WTC11 (cell line): ENCODE data around the gene PIGR.

Experiments
- CTCF ChIP-seq: fragments of 200-600 bp; IDR thresholded peaks from 2 replicates; pipeline ENCODE4 v1.8.0; 2022; ENCODE audit warnings: antibody characterized with exemption
- JUN ChIP-seq: sonication (generic); formaldehyde crosslinking; IDR thresholded peaks from 2 replicates; pipeline ENCODE4 v1.8.0; 2023; ENCODE audit warnings: mild to moderate bottlenecking, missing genetic modification reagents
- MLX ChIP-seq: sonication (generic); formaldehyde crosslinking; IDR thresholded peaks from 2 replicates; pipeline ENCODE4 v1.8.1; 2023; ENCODE audit warnings: mild to moderate bottlenecking, missing genetic modification reagents, moderate library complexity
- PRRX2 ChIP-seq: fragments of 250-450 bp; sonication (Bioruptor Pico); IDR thresholded peaks from 2 replicates; pipeline ENCODE4 v1.8.0; 2021; ENCODE audit warnings: mild to moderate bottlenecking
- STAT6 ChIP-seq: sonication (generic); formaldehyde crosslinking; conservative IDR thresholded peaks from 2 replicates; pipeline ENCODE4 v1.8.1; 2023; ENCODE audit warnings: mild to moderate bottlenecking, low read depth, missing genetic modification reagents, moderate library complexity

- TF ChIP-seq PRRX2 (no peak), JUN (CRISPR knock-in tag) (no peak), CTCF (no peak), MLX (no peak), STAT6 (CRISPR knock-in tag) (no peak)
These were observed 58.6 kb downstream of the PIGR start for GRCh38 chr1:206887701-206888100.
